ENCODE results near the gene PACRG. TPM values are rescaled to one million over a fixed set of nuclear protein-coding genes. Genes with fewer than 3 reads are reported as not detected.

Gene PACRG
- total RNA-seq, 2 experiments from 2014 or later: 0.66 to 0.81 TPM

DNA sequence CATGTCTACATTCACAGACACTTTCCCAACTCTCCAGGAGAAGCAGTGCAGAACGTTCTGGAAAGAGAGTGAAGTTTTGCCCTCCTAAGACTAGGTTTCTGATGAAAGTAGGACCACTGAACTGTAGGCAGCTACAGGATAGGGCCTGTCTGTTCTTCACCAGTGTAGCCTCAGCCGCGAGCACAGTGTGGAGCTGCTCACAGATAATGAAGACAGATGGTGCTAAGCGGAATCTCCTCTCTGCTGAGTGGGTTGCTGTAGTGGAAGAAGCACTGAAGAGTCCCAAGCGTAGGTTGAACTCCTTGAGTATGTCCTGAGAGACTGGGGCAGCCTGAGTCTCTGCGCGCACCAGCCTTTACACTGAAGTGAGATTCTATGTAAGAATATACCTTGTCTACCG is 170.2 kb downstream of the PACRG start:
- CTCF ChIA-PET: no interaction called here
- ATAC-seq (ENCODE audit: poor library complexity): no peak
- no peaks in the 10 kb centered on the region for H3K27me3 Mint-ChIP-seq

DNA sequence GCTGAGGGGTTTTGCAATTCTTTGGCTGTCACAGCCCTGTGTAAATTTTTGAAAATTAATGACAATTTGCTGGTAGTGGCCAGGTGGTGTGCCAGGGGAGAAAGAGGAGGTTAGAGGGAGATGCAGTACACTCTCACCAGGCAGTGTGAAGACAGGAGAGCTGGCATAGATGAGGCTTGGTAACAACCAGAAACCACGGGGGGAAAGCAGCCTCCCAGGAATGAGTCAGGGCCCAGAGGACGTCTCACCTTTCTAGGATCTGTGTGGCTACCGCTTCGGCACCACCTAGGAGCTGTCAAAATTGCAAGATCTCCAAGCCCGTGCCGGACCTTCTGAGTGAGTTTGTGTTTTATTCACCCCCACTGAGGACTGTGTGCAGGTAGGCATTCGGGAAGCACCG is 171.4 kb downstream of the PACRG start:
- no peaks in the 10 kb centered on the region for H3K27me3 ChIP-seq (ENCODE audit: control insufficient read depth in 1 of 2, insufficient read depth in 2 of 2, low read length in 2 of 2)
- H3K9me3 ChIP-seq (ENCODE audit: control insufficient read depth in 1 of 2, insufficient read depth in 1 of 2, low read length in 2 of 2): peaks cover 0 to 10% of the 10 kb centered on the region in 2 experiments
- H3K4me3 Mint-ChIP-seq: no peak overlapping the region
- no peak overlapping the region for H3K27ac Mint-ChIP-seq
- no peaks in the 10 kb centered on the region for H3K27me3 Mint-ChIP-seq
- CTCF ChIA-PET: no interaction called here
- no peaks in the 10 kb centered on the region for H3K36me3 ChIP-seq (ENCODE audit: insufficient read depth, low read length)
- no peak overlapping the region for H3K4me3 ChIP-seq (ENCODE audit: low read length)
- ATAC-seq (ENCODE audit: poor library complexity): no peak
- no peak for DNase-seq
- no peak for TF ChIP-seq CTCF (IDR thresholded peaks at IDR 0.05)
- H3K4me1 Mint-ChIP-seq (ENCODE audit: low read depth): no peaks in the 10 kb centered on the region
- no peaks in the 10 kb centered on the region for H3K4me1 ChIP-seq (ENCODE audit: insufficient read depth, low read length)
- peaks cover 8% of the 10 kb centered on the region for H3K9me3 Mint-ChIP-seq
- H3K36me3 Mint-ChIP-seq (ENCODE audit: low read depth): no peaks in the 10 kb centered on the region
- POLR2A ChIA-PET: no interaction called here
- no peak overlapping the region for H3K27ac ChIP-seq (ENCODE audit: low read depth in 1 of 2, low read length in 2 of 2)
- intact Hi-C loops (cut with DNase I, micrococcal nuclease): no loop called here

More for the DNA sequence above, 170.2 kb downstream of the PACRG start:
- Mint-ChIP-seq H3K36me3 (ENCODE audit: low read depth) (no peaks in the 10 kb centered on the region), H3K4me1 (ENCODE audit: low read depth) (no peaks in the 10 kb centered on the region), H3K4me3 (no peak overlapping the region), H3K9me3 (peaks cover 8% of the 10 kb centered on the region), H3K27ac (no peak overlapping the region)
- DNase-seq: no peak
- Histone ChIP-seq H3K36me3 (ENCODE audit: insufficient read depth, low read length) (no peaks in the 10 kb centered on the region), H3K27ac (ENCODE audit: low read depth in 1 of 2, low read length in 2 of 2) (no peak overlapping the region), H3K27me3 (ENCODE audit: control insufficient read depth in 1 of 2, insufficient read depth in 2 of 2, low read length in 2 of 2) (no peaks in the 10 kb centered on the region), H3K4me1 (ENCODE audit: insufficient read depth, low read length) (no peaks in the 10 kb centered on the region), H3K4me3 (ENCODE audit: low read length) (no peak overlapping the region), H3K9me3 (ENCODE audit: control insufficient read depth in 1 of 2, insufficient read depth in 1 of 2, low read length in 2 of 2) (peaks cover 0 to 18% of the 10 kb centered on the region in 2 experiments)
- TF ChIP-seq CTCF (IDR thresholded peaks at IDR 0.05): no peak
- POLR2A ChIA-PET: no interaction called here
- intact Hi-C loops (cut with DNase I, micrococcal nuclease): no loop called here

DNA sequence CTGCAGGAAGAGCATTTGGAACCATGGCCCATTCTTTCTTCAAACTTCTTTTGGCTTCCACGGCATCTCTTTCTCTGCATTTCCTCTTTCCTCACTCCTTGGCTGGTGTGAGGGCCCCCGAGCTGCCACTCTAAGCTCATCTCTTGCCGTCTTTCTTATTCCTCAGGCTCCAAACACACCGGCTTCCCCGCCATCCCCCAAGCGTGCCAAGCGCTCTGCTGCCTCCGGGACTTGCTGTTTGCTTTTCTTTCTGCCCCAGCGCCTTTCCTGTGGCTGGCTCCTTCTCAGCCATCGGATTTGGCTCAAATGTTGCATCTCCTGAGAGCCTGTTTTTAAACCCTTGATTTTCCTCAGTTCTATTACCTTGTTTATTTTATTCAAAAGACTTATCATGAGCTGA is 172.7 kb downstream of the PACRG start:
- Histone ChIP-seq H3K4me1 (ENCODE audit: insufficient read depth, low read length) (no peaks in the 10 kb centered on the region), H3K4me3 (ENCODE audit: low read length) (no peak overlapping the region), H3K27me3 (ENCODE audit: control insufficient read depth in 1 of 2, insufficient read depth in 2 of 2, low read length in 2 of 2) (no peaks in the 10 kb centered on the region), H3K9me3 (ENCODE audit: control insufficient read depth in 1 of 2, insufficient read depth in 1 of 2, low read length in 2 of 2) (peaks cover 0 to 13% of the 10 kb centered on the region in 2 experiments), H3K36me3 (ENCODE audit: insufficient read depth, low read length) (no peaks in the 10 kb centered on the region), H3K27ac (ENCODE audit: low read depth in 1 of 2, low read length in 2 of 2) (no peak overlapping the region)
- Mint-ChIP-seq H3K36me3 (ENCODE audit: low read depth) (no peaks in the 10 kb centered on the region), H3K9me3 (peaks cover 9% of the 10 kb centered on the region), H3K4me3 (no peak overlapping the region), H3K27me3 (no peaks in the 10 kb centered on the region), H3K27ac (no peak overlapping the region), H3K4me1 (ENCODE audit: low read depth) (no peaks in the 10 kb centered on the region)
- no peak for ATAC-seq (ENCODE audit: poor library complexity)
- ChIA-PET POLR2A (no interaction called here), CTCF (no interaction called here)
- no peak for DNase-seq
- intact Hi-C loops (cut with DNase I, micrococcal nuclease): no loop called here
- TF ChIP-seq CTCF (IDR thresholded peaks at IDR 0.05): no peak
